ENCODE results near the gene SVOP.

The SVOP gene

GRCh38 chr12:108938247-108938924 is 82.5 kb downstream of the SVOP start:
- DNase-seq (ENCODE audit: low read depth, low spot score), result no peak

GRCh38 chr12:108935159-108935763 is 85.6 kb downstream of the SVOP start:
- DNase-seq (ENCODE audit: low read depth, low spot score), result no peak

- DNase-seq (ENCODE audit: low read depth, low spot score), result no peak
These were observed 86.9 kb downstream of the SVOP start for GRCh38 chr12:108933949-108934348.

GRCh38 chr12:108930756-108931155 is 90.1 kb downstream of the SVOP start:
- DNase-seq (ENCODE audit: low read depth, low spot score), result no peak

GRCh38 chr12:108930155-108930554 is 90.7 kb downstream of the SVOP start:
- no peak for DNase-seq (ENCODE audit: low read depth, low spot score)

GRCh38 chr12:108928695-108929094 is 92.2 kb downstream of the SVOP start:
- no peak for DNase-seq (ENCODE audit: low read depth, low spot score)

GRCh38 chr12:108922918-108923317 is 98.0 kb downstream of the SVOP start:
- DNase-seq (ENCODE audit: low read depth, low spot score), result no peak

GRCh38 chr12:108921946-108922345 is 98.9 kb downstream of the SVOP start:
- DNase-seq (ENCODE audit: low read depth, low spot score), result no peak

GRCh38 chr12:108918960-108919642 is 101.8 kb downstream of the SVOP start:
- no peak for DNase-seq (ENCODE audit: low read depth, low spot score)

- no peak for DNase-seq (ENCODE audit: low read depth, low spot score)
These were observed 102.7 kb downstream of the SVOP start for GRCh38 chr12:108918206-108918605.

- no peak for DNase-seq (ENCODE audit: low read depth, low spot score)
These were observed 104.5 kb downstream of the SVOP start for GRCh38 chr12:108916336-108916735.

GRCh38 chr12:108915632-108916133 is 105.2 kb downstream of the SVOP start:
- no peak for DNase-seq (ENCODE audit: low read depth, low spot score)

GRCh38 chr12:108914121-108914531 is 106.7 kb downstream of the SVOP start:
- DNase-seq (ENCODE audit: low read depth, low spot score), result no peak

GRCh38 chr12:108912361-108912760 is 108.5 kb downstream of the SVOP start:
- no peak for DNase-seq (ENCODE audit: low read depth, low spot score)

GRCh38 chr12:108911915-108912314 is 109.0 kb downstream of the SVOP start:
- DNase-seq (ENCODE audit: low read depth, low spot score), result no peak

- DNase-seq (ENCODE audit: low read depth, low spot score), result no peak
These were observed 110.5 kb downstream of the SVOP start for GRCh38 chr12:108910336-108910735.

GRCh38 chr12:108907839-108908351 is 113.0 kb downstream of the SVOP start:
- no peak for DNase-seq (ENCODE audit: low read depth, low spot score)

- no peak for DNase-seq (ENCODE audit: low read depth, low spot score)
These were observed 113.9 kb downstream of the SVOP start for GRCh38 chr12:108906971-108907370.

- DNase-seq (ENCODE audit: low read depth, low spot score), result no peak
These were observed 115.1 kb downstream of the SVOP start for GRCh38 chr12:108905725-108906124.

GRCh38 chr12:108899145-108899544 is 121.7 kb downstream of the SVOP start:
- no peak for DNase-seq (ENCODE audit: low read depth, low spot score)

- DNase-seq (ENCODE audit: low read depth, low spot score), result no peak
These were observed 124.1 kb downstream of the SVOP start for GRCh38 chr12:108896817-108897216.

GRCh38 chr12:108896336-108896735 is 124.5 kb downstream of the SVOP start:
- no peak for DNase-seq (ENCODE audit: low read depth, low spot score)

All from activated naive CD8-positive, alpha-beta T cell treated with anti-CD3 and anti-CD28 coated beads, Interleukin-2, amount 50 U/mL, for 16 hours (primary cell).